Measurements from ENCODE around the gene FARP1.

Gene FARP1

GRCh38 chr13:98214008-98214643 is 71.2 kb downstream of the FARP1 start:
- in situ Hi-C loops (cut with HindIII; ENCODE audit: low sequenced_read_pairs), result no loop called here
- no peak for DNase-seq (ENCODE audit: low read depth)
- no peak overlapping the region for H3K4me3 ChIP-seq (ENCODE audit: low read depth, low read length)
- no peak for TF ChIP-seq CTCF (IDR thresholded peaks at IDR 0.05; ENCODE audit: low read depth, low read length, missing control alignments)

- TF ChIP-seq CTCF (IDR thresholded peaks at IDR 0.05; ENCODE audit: low read depth, low read length, missing control alignments), result no peak
- no peak overlapping the region for H3K4me3 ChIP-seq (ENCODE audit: low read depth, low read length)
- no peak for DNase-seq (ENCODE audit: low read depth)
- in situ Hi-C loops (cut with HindIII; ENCODE audit: low sequenced_read_pairs), result no loop called here
These were observed 71.8 kb downstream of the FARP1 start for GRCh38 chr13:98214707-98215106.

- in situ Hi-C loops (cut with HindIII; ENCODE audit: low sequenced_read_pairs), result no loop called here
- no peak for DNase-seq (ENCODE audit: low read depth)
- no peak overlapping the region for H3K4me3 ChIP-seq (ENCODE audit: low read depth, low read length)
- TF ChIP-seq CTCF (IDR thresholded peaks at IDR 0.05; ENCODE audit: low read depth, low read length, missing control alignments), result no peak
These were observed 72.6 kb downstream of the FARP1 start for GRCh38 chr13:98215508-98215907.

- no peak for TF ChIP-seq CTCF (IDR thresholded peaks at IDR 0.05; ENCODE audit: low read depth, low read length, missing control alignments)
- H3K4me3 ChIP-seq (ENCODE audit: low read depth, low read length), result no peak overlapping the region
- peak; percentile 82 for DNase-seq (ENCODE audit: low read depth)
- in situ Hi-C loops (cut with HindIII; ENCODE audit: low sequenced_read_pairs), result no loop called here
These were observed 73.3 kb downstream of the FARP1 start for GRCh38 chr13:98216135-98216565.

GRCh38 chr13:98216711-98217285 is 73.9 kb downstream of the FARP1 start:
- no peak for DNase-seq (ENCODE audit: low read depth)
- no peak overlapping the region for H3K4me3 ChIP-seq (ENCODE audit: low read depth, low read length)
- TF ChIP-seq CTCF (IDR thresholded peaks at IDR 0.05; ENCODE audit: low read depth, low read length, missing control alignments), result no peak
- in situ Hi-C loops (cut with HindIII; ENCODE audit: low sequenced_read_pairs), result no loop called here

GRCh38 chr13:98217597-98217996 is 74.7 kb downstream of the FARP1 start:
- DNase-seq (ENCODE audit: low read depth), result no peak
- H3K4me3 ChIP-seq (ENCODE audit: low read depth, low read length), result no peak overlapping the region
- in situ Hi-C loops (cut with HindIII; ENCODE audit: low sequenced_read_pairs), result no loop called here
- no peak for TF ChIP-seq CTCF (IDR thresholded peaks at IDR 0.05; ENCODE audit: low read depth, low read length, missing control alignments)
